Cardiac fibroblast (primary cell): ENCODE data around the gene USH2A.
A peak's percentile ranks its signal among the peaks of the same experiment; 100 is the strongest.

Source experiments
- DNase-seq, 2 donors: peaks; one replicate each; pipeline versions ENCODE4 v3.0.0 to v3.0.0-alpha.2; 2010; ENCODE audit warnings: low read depth in 2 of 2
- H3K4me3 ChIP-seq, 2 donors: replicated peaks in 1 of 2; 1 replicate in 1 of 2; 2 replicates in 1 of 2; pipeline ENCODE4 v1.5.1; 2011; ENCODE audit warnings: low read depth in 2 of 2, low read length in 2 of 2, mild to moderate bottlenecking in 2 of 2, moderate library complexity in 1 of 2
- TF ChIP-seq, protein P1 (sequence below): IDR thresholded peaks from one replicate; pipeline ENCODE4 v1.5.1; 2011; ENCODE audit warnings: low read depth, mild to moderate bottlenecking, low read length, inconsistent platforms

USH2A gene

GRCh38 chr1:215983680-215984079 lies 439.6 kb downstream of the USH2A start:
- H3K4me3 ChIP-seq: no peak overlapping the region
- TF ChIP-seq, protein P1, sequence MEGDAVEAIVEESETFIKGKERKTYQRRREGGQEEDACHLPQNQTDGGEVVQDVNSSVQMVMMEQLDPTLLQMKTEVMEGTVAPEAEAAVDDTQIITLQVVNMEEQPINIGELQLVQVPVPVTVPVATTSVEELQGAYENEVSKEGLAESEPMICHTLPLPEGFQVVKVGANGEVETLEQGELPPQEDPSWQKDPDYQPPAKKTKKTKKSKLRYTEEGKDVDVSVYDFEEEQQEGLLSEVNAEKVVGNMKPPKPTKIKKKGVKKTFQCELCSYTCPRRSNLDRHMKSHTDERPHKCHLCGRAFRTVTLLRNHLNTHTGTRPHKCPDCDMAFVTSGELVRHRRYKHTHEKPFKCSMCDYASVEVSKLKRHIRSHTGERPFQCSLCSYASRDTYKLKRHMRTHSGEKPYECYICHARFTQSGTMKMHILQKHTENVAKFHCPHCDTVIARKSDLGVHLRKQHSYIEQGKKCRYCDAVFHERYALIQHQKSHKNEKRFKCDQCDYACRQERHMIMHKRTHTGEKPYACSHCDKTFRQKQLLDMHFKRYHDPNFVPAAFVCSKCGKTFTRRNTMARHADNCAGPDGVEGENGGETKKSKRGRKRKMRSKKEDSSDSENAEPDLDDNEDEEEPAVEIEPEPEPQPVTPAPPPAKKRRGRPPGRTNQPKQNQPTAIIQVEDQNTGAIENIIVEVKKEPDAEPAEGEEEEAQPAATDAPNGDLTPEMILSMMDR: no peak
- no peak for DNase-seq

- H3K4me3 ChIP-seq: no peak overlapping the region
- DNase-seq: no peak
- TF ChIP-seq, protein P1: no peak
Observed at GRCh38 chr1:215971793-215972441, 451.3 kb downstream of the USH2A start.

GRCh38 chr1:215970406-215970805 lies 452.8 kb downstream of the USH2A start:
- peak in 1 of 2 donors; percentile 5 for DNase-seq
- TF ChIP-seq, protein P1: no peak
- no peak overlapping the region for H3K4me3 ChIP-seq

DNA sequence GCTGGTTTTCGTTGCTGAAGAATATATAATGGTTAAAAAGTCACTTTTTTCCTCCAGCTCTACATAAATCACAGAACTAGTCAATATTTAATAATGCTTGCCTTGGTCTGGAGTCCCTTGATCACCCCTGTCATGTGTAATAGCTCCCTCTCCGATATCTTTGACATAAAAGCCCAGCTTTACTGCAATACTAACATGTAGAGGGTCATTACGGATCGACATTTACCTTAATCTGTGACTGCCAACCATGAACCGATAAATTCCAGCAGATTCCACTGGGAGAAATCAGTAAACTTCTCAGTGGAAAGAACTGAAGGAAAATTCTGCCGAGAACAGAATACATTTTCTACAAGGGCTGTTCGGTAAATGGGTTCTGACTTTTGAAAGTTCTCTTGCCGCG lies 459.6 kb downstream of the USH2A start:
- DNase-seq: no peak
- TF ChIP-seq, protein P1: no peak
- no peak overlapping the region for H3K4me3 ChIP-seq

DNA sequence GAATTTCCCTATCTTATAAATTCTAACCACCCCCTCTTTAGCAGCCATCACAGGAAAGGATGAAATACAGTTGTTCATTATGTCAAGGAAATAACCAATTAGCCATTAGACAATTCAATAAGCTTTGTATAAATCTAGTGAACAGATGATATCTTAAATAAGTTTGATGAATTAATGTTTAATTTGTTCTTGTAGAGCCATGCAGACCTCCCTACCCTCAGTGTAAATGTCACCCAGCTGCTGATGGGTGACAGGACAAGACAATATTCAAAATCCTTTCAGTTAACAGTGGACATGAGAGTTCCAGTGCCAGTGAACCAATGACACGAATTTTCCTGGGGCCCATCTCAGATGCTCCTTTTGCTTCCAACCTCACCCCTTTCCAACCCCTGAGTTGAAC lies 460.2 kb downstream of the USH2A start:
- DNase-seq: no peak
- TF ChIP-seq, protein P1: no peak
- no peak overlapping the region for H3K4me3 ChIP-seq

- no peak for DNase-seq
- no peak overlapping the region for H3K4me3 ChIP-seq
- TF ChIP-seq, protein P1: no peak
Observed at GRCh38 chr1:215958841-215959240, 464.4 kb downstream of the USH2A start.

DNA sequence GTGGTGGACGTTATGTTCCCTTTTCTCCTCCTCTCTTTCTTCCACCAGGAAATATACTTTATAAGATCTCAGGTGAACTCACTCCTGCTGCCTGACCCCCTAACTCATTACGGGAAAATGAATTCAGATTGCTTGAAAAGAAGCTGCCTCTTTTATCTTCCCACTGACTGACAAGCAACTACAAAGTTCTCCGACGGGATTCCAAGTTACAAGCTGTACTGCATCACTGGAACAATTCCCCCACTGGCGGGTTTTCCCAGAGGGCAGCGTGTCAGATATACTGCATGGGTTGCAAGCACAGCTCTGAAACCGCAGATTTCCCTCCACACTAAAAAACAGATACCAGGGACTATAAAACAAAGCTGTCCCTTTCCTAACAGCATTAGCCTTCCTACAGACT lies 465.6 kb downstream of the USH2A start:
- DNase-seq: peak; percentile 1 to 19

More for the DNA sequence above, 465.6 kb downstream of the USH2A start:
- TF ChIP-seq, protein P1: no peak
- H3K4me3 ChIP-seq: no peak overlapping the region
